Sigmoid colon (tissue), 7 donors: ENCODE data around the gene UCKL1. TPM values are rescaled to one million over a fixed set of nuclear protein-coding genes. Genes with fewer than 3 reads are reported as not detected.
"Not testable (repeated sequence)": the region's sequence is repeated elsewhere in the genome, so short reads cannot be mapped to it uniquely, and the experiment has no call there.

Experiments used
- DNase-seq: peaks from one replicate; pipeline ENCODE4 v3.0.0-alpha.2; 2019
- H3K27ac ChIP-seq, 4 donors: fragments of 200-600 bp; sonication (generic); one replicate each; pipeline ENCODE4 v1.5.1; 2016 to 2019; ENCODE audit warnings: mild to moderate bottlenecking in 1 of 4
- H3K27me3 ChIP-seq, 3 donors: fragments of 200-600 bp; sonication (generic); one replicate each; pipeline ENCODE4 v1.5.1; 2019; ENCODE audit warnings: mild to moderate bottlenecking in 1 of 3
- H3K36me3 ChIP-seq, 4 donors: fragments of 200-600 bp; sonication (generic); one replicate each; pipeline ENCODE4 v1.5.1; 2016 to 2019
- H3K4me1 ChIP-seq, 4 donors: fragments of 200-600 bp; sonication (generic); one replicate each; pipeline ENCODE4 v1.5.1; 2017 to 2019
- H3K4me3 ChIP-seq, 4 donors: fragments of 200-600 bp; sonication (generic); one replicate each; pipeline ENCODE4 v1.5.1; 2017 to 2019; ENCODE audit warnings: mild to moderate bottlenecking in 2 of 4, moderate library complexity in 1 of 4
- H3K9me3 ChIP-seq, 4 donors: fragments of 200-600 bp in 3 of 4; sonication (generic) in 3 of 4; one replicate each; pipeline versions ENCODE4 v1.5.1 to v1.6.1; 2013 to 2019
- CTCF ChIP-seq, 4 experiments: fragments of 450-650 bp in 3 of 4; fragments of 200-600 bp in 1 of 4; IDR thresholded peaks; one replicate each; pipeline ENCODE4 v1.5.1; 2016 to 2019; ENCODE audit warnings: antibody characterized with exemption in 4 of 4, mild to moderate bottlenecking in 3 of 4, moderate library complexity in 2 of 4
- EP300 ChIP-seq, 4 donors: sonication (generic); formaldehyde crosslinking; IDR thresholded peaks; one replicate each; pipeline ENCODE4 v1.6.1; 2017; ENCODE audit warnings: antibody characterized with exemption in 4 of 4
- POLR2A ChIP-seq, 2 donors: fragments of 450-650 bp; IDR thresholded peaks; one replicate each; pipeline ENCODE4 v1.6.1; 2016; ENCODE audit warnings: antibody characterized with exemption in 2 of 2, mild to moderate bottlenecking in 2 of 2, moderate library complexity in 2 of 2
- POLR2AphosphoS5 ChIP-seq, 4 donors: sonication (generic); formaldehyde crosslinking; IDR thresholded peaks; one replicate each; pipeline ENCODE4 v1.6.1; 2017; ENCODE audit warnings: antibody characterized with exemption in 4 of 4
- WGBS, 2 donors: extraction: QIAGEN DNeasy Blood & Tissue Kit; methylation state at CpG; one replicate each; pipeline ENCODE4 v1.1.7; 2013; 5-methylcytosine and 5-hydroxymethylcytosine counted together
- intact Hi-C: fragments of 100-400 bp; cut with DNase I; formaldehyde crosslinking; loops from one replicate; pipeline ENCODE4 v1.15.1; 2023
- polyA plus RNA-seq, 3 donors: library from polyadenylated mRNA; stranded (reverse); fragments of 200-250 nt; gene quantifications; one replicate each; pipeline ENCODE4 v1.2.3, GENCODE V29; 2013
- total RNA-seq, 4 donors: library from RNA; depleted of rRNA; stranded (reverse); fragments of >200 nt; gene quantifications; one replicate each; pipeline ENCODE4 v1.1.0, GENCODE V29; 2016
- donor health status: healthy with polysubstance abuse.
- donor health status: Bipolar disorder and iron deficiency.
- donor health status: healthy.

The UCKL1 gene
- total and polyA plus RNA-seq, 7 donors: 21.1 to 45.6 (median 26.1) TPM

- Histone ChIP-seq H3K36me3 (no peaks in the 10 kb centered on the region), H3K4me1 (peaks cover 0 to 29% (median 26%) of the 10 kb centered on the region in 4 donors), H3K27me3 (peaks cover 0 to 12% (median 7%) of the 10 kb centered on the region in 3 donors), H3K9me3 (no peaks in the 10 kb centered on the region), H3K4me3 (no peak overlapping the region), H3K27ac (no peak overlapping the region)
- TF ChIP-seq POLR2A (IDR thresholded peaks at IDR 0.05) (no peak), POLR2AphosphoS5 (IDR thresholded peaks at IDR 0.05) (no peak), EP300 (IDR thresholded peaks at IDR 0.05) (no peak), CTCF (IDR thresholded peaks at IDR 0.05) (no peak)
- peak; percentile 69 for DNase-seq
- intact Hi-C loops: loop anchor here (2.0 to 10.0 kb wide), 5 partner anchors 197 to 760 kb away; partner anchors contain the start of genes PPDPF, RTEL1, STMN3 and YTHDF1
- WGBS, 2 donors: 63 to 78% methylated on average over 19 of the region's 19 CpGs
Measured at GRCh38 chr20:63974402-63975200, 18.4 kb upstream of the UCKL1 start.

DNA sequence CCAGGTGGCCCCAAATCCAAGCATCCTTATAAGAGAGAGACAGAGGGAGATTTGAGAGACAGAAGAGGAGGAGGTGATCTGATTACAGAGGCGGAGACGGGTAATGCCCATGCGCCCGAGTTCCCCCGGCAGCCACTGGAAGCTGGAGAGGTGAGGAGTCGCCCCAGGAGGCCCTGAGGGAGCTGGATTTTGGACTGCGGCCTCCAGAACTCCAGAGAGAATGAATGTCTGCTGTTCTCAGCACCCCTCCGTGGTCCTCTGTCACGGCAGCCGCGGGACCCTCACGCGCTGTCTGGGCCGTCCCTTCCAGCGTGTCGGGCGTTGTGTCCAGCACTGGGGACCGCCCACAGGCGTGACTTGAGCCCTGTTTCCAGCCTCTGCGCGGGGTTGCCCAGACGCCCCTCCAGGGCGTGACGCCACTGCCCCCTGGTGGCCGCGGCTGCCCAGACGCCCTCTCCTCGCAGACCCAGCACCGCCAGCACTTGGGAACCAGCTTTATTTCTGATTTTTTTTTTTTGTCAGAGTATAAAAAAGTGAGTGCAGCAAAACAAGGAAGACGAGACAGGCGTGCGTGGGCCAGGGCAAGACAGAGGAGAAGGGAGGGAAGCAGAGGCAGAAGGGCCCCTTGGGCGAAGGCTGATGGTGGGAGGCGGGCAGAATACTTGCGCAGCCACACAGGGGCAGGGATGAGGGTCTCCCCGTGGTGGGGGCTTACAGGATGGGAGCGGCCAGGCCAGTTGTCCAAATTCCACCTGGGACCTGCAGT lies 17.6 kb upstream of the UCKL1 start:
- H3K27ac ChIP-seq: peak overlapping the region; percentile 59 to 66 (median 62)
- intact Hi-C loops: loop anchor here (1.0 to 10.0 kb wide), 6 partner anchors 65 to 759 kb away; partner anchors contain the start of genes PPDPF, RTEL1, STMN3 and YTHDF1
- no peaks in the 10 kb centered on the region for H3K9me3 ChIP-seq
- peaks cover 0 to 27% (median 23%) of the 10 kb centered on the region in 4 donors for H3K4me1 ChIP-seq
- H3K27me3 ChIP-seq: peaks cover 0 to 12% (median 3%) of the 10 kb centered on the region in 3 donors
- H3K36me3 ChIP-seq: no peaks in the 10 kb centered on the region
- H3K4me3 ChIP-seq: peak overlapping the region in 3 of 4 donors; percentile 33 to 46 (median 45)
- TF ChIP-seq EP300 (IDR thresholded peaks at IDR 0.05) (no peak), CTCF (IDR thresholded peaks at IDR 0.05) (peak; percentile 91 to 98 (median 94)), POLR2AphosphoS5 (IDR thresholded peaks at IDR 0.05) (peak in 1 of 4 donors; percentile 15)
- WGBS, 2 donors: 14 to 19% methylated on average over 37 of the region's 37 CpGs
- peak; percentile 93 for DNase-seq

- Histone ChIP-seq H3K4me1 (peaks cover 0 to 27% (median 24%) of the 10 kb centered on the region in 4 donors), H3K27ac (peak overlapping the region in 2 of 4 donors; percentile 60 to 66), H3K36me3 (no peaks in the 10 kb centered on the region), H3K4me3 (no peak overlapping the region), H3K9me3 (no peaks in the 10 kb centered on the region), H3K27me3 (peaks cover 0 to 6% (median 0%) of the 10 kb centered on the region in 3 donors)
- intact Hi-C loops: loop anchor here (1.0 to 10.0 kb wide), 5 partner anchors 64 to 758 kb away; partner anchors contain the start of genes PPDPF, RTEL1, STMN3 and YTHDF1
- DNase-seq: no peak
- TF ChIP-seq POLR2A (IDR thresholded peaks at IDR 0.05): no peak
- TF ChIP-seq CTCF (IDR thresholded peaks at IDR 0.05): no peak
- no peak for TF ChIP-seq EP300 (IDR thresholded peaks at IDR 0.05)
- no peak for TF ChIP-seq POLR2AphosphoS5 (IDR thresholded peaks at IDR 0.05)
- WGBS, 2 donors: 95% methylated on average over 3 of the region's 3 CpGs
Measured at GRCh38 chr20:63973160-63973479, 16.9 kb upstream of the UCKL1 start.

GRCh38 chr20:63972312-63973159 lies 16.3 kb upstream of the UCKL1 start:
- TF ChIP-seq CTCF (IDR thresholded peaks at IDR 0.05) (no peak), POLR2A (IDR thresholded peaks at IDR 0.05) (no peak), POLR2AphosphoS5 (IDR thresholded peaks at IDR 0.05) (no peak), EP300 (IDR thresholded peaks at IDR 0.05) (no peak)
- Histone ChIP-seq H3K9me3 (no peaks in the 10 kb centered on the region), H3K36me3 (peaks cover 0 to under 1% (median 0%) of the 10 kb centered on the region in 4 donors), H3K4me1 (peaks cover 0 to 28% (median 24%) of the 10 kb centered on the region in 4 donors), H3K4me3 (no peak overlapping the region), H3K27me3 (no peaks in the 10 kb centered on the region), H3K27ac (peak overlapping the region in 1 of 4 donors; percentile 29)
- WGBS, 2 donors: 77 to 81% methylated on average over 18 of the region's 18 CpGs
- peak; percentile 71 for DNase-seq
- intact Hi-C loops: loop anchor here (1.0 to 10.0 kb wide), 5 partner anchors 63 to 758 kb away; partner anchors contain the start of genes PPDPF, RTEL1, STMN3 and YTHDF1

- not testable (repeated sequence) for DNase-seq, H3K27me3 ChIP-seq, H3K36me3 ChIP-seq, H3K4me3 ChIP-seq, H3K9me3 ChIP-seq
- intact Hi-C loops: loop anchor here (5.0 to 10.0 kb wide), 4 partner anchors 195 to 757 kb away; partner anchors contain the start of genes PPDPF, RTEL1, STMN3 and YTHDF1
- Histone ChIP-seq H3K4me1 (peaks cover 0 to 28% (median 24%) of the 10 kb centered on the region in 4 donors), H3K27ac (peak overlapping the region in 1 of 4 donors; percentile 29)
- WGBS, 2 donors: 79 to 86% methylated on average over 10 of the region's 10 CpGs
Measured at GRCh38 chr20:63971960-63972311, 15.7 kb upstream of the UCKL1 start.
